GM04503 (cell line): Measurements from ENCODE around the gene TOM1.

Source experiments
- DNase-seq: peaks from one replicate; pipeline ENCODE4 v3.0.0-alpha.2; 2012; ENCODE audit warnings: low read depth

TOM1 gene

GRCh38 chr22:35324067-35324466 is 24.4 kb downstream of the TOM1 start:
- no peak for DNase-seq

GRCh38 chr22:35324762-35325161 is 25.1 kb downstream of the TOM1 start:
- no peak for DNase-seq

- no peak for DNase-seq
Measured at GRCh38 chr22:35325209-35325608, 25.5 kb downstream of the TOM1 start.

GRCh38 chr22:35326854-35327562 is 27.3 kb downstream of the TOM1 start:
- no peak for DNase-seq

GRCh38 chr22:35327690-35328471 is 28.2 kb downstream of the TOM1 start:
- DNase-seq: no peak

GRCh38 chr22:35328472-35328885 is 28.8 kb downstream of the TOM1 start:
- DNase-seq: no peak

GRCh38 chr22:35329114-35329847 is 29.6 kb downstream of the TOM1 start:
- DNase-seq: no peak

- peak; percentile 54 for DNase-seq
Measured at GRCh38 chr22:35330258-35330861, 30.7 kb downstream of the TOM1 start.

- DNase-seq: no peak
Measured at GRCh38 chr22:35332278-35332677, 32.6 kb downstream of the TOM1 start.

GRCh38 chr22:35333220-35333619 is 33.5 kb downstream of the TOM1 start:
- DNase-seq: no peak

- DNase-seq: no peak
Measured at GRCh38 chr22:35334004-35334403, 34.3 kb downstream of the TOM1 start.

GRCh38 chr22:35335468-35335867 is 35.8 kb downstream of the TOM1 start:
- DNase-seq: no peak

GRCh38 chr22:35335936-35336781 is 36.5 kb downstream of the TOM1 start:
- no peak for DNase-seq

- no peak for DNase-seq
Measured at GRCh38 chr22:35337932-35338331, 38.2 kb downstream of the TOM1 start.

- DNase-seq: no peak
Measured at GRCh38 chr22:35341090-35341874, 41.6 kb downstream of the TOM1 start.

- DNase-seq: no peak
Measured at GRCh38 chr22:35342390-35342789, 42.7 kb downstream of the TOM1 start.

GRCh38 chr22:35343664-35344550 is 44.2 kb downstream of the TOM1 start:
- DNase-seq: no peak

GRCh38 chr22:35344956-35345690 is 45.4 kb downstream of the TOM1 start:
- no peak for DNase-seq
